Left renal pelvis (tissue), 4 donors: Measurements from ENCODE around the gene ELMOD1. TPM values are rescaled to one million over a fixed set of nuclear protein-coding genes. Genes with fewer than 3 reads are reported as not detected.

ENCODE experiments used
- DNase-seq, 4 donors: peaks; one replicate each; pipeline ENCODE4 v3.0.0-alpha.2; 2013; ENCODE audit warnings: low read depth in 4 of 4, low spot score in 3 of 4
- polyA plus RNA-seq, 4 donors: library from polyadenylated mRNA; unstranded; fragments of 120-200 nt; gene quantifications; one replicate each; pipeline ENCODE4 v1.2.1, GENCODE V29; 2013; ENCODE audit not compliant: insufficient read length in 4 of 4

ELMOD1 gene
- polyA plus RNA-seq, 4 donors = 0.19 to 0.33 (median 0.27) TPM; not detected in 1

DNA sequence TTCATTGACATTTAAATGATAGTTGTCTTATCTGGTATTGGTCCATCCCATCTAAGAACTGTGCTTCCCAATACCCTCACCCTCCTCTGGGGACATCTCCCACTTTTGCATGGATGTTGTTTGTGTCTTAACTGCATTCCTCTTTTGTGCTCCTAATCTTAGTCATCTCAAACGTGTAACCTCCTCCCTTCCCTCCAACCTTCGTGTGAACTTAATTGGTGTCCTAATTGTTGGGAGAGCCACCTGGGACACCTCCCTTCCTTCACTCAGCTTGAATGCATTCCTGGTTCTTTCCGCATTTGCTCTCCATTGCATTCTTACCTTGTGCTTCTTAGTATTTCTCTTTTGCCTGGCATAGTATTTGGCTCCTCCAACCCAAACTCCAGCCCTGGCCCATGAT is 9.8 kb upstream of the ELMOD1 start:
- DNase-seq = no peak

DNA sequence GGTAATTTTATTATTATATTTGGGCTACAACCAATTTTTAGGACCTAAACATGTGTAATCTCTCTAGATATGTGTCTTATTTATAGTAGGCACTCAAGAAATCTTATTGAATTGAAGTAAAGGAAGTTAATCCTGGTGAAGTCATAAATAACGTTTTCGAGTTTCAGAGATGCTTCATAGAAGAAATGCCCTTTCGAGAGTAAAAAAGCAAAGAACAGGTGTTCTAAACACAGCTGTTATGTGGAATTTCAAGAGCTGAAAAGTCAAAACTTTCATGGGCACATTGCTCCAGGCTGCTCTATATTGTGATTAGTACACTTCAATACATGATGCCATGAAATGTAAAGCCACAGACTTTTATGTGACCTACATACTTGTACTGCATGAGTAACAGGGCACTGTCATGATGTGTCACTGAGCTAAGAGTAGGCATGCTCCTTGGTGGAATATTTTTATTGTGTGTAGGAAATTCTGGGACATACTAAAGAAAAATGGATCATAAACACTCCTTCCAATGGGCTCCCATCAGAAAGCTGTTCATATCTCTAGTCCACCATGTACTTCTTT is 7.2 kb upstream of the ELMOD1 start:
- DNase-seq = no peak

DNA sequence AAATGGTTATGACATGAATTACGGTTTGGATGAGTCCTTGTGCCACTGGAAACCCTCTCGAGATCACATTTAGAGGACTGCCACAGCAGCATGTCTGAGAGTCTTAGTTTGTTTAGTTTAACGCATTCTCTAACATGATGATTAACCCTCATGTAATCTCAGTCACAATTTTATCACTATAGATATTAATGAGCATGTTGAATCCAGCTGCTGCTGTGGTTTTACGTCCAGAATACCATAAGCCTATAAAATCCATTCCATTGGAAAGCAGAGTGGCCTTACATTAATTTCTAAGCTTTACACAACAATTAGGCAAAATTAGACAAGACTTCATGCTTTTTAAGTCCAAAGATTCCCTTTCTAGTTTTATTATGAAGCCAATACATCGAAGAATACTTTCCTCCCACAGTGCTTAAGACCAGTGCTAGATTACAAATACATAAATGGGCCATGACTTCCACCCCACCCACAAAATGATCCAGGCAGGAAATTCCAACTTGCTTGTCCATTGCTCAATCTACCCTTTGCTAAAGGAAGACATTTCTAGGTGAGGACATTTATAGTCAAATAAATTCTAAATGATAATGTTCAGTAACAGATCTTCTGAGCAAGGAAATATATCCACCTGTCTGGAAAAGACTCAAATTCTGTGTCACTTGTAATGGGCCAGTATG is 3.5 kb upstream of the ELMOD1 start:
- no peak for DNase-seq

- no peak for DNase-seq
Observed at GRCh38 chr11:107591378-107592230, 657 bp downstream of the ELMOD1 start.

- DNase-seq = no peak
Observed at GRCh38 chr11:107592231-107592590, 1.3 kb downstream of the ELMOD1 start.

DNA sequence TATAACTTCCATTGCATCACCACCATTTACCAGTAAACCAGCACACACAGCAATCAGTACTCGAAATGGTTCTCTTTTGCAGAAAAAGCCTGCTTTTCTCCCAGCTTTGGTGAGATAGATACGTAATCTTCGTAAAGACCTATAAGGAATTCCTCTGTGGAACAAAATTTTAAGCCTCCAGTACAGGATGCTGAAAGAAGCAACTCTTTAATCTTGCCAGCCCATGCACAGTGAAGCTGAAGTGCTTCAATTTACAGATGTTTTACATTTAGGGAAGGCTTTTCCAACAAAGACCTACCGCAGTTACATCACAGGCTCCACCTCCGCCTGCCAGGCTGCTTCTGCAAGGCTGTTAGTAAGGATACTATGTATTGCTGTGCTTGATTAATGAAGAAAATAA is 1.9 kb downstream of the ELMOD1 start:
- no peak for DNase-seq

- DNase-seq = no peak
Observed at GRCh38 chr11:107593951-107594350, 3.0 kb downstream of the ELMOD1 start.

DNA sequence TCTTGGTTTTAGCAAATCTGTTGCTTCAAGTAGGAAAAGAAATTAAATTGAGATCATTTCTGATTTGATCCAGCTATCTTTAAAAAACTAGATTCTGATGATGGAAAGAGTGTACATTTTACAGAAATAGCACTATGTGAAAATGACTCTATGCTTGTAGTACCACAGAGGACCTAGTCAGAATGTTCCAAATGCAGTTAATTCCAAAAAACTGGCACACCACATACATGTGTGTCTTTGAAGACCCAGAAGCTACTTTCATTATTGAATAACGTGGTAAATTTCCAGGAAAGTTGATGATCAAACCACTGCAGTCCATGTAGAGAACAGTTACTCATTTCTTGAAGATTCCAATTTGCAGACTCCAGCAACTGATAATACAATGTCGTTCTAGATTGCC is 3.8 kb downstream of the ELMOD1 start:
- DNase-seq = no peak

- no peak for DNase-seq
Observed at GRCh38 chr11:107598225-107599139, 7.5 kb downstream of the ELMOD1 start.

DNA sequence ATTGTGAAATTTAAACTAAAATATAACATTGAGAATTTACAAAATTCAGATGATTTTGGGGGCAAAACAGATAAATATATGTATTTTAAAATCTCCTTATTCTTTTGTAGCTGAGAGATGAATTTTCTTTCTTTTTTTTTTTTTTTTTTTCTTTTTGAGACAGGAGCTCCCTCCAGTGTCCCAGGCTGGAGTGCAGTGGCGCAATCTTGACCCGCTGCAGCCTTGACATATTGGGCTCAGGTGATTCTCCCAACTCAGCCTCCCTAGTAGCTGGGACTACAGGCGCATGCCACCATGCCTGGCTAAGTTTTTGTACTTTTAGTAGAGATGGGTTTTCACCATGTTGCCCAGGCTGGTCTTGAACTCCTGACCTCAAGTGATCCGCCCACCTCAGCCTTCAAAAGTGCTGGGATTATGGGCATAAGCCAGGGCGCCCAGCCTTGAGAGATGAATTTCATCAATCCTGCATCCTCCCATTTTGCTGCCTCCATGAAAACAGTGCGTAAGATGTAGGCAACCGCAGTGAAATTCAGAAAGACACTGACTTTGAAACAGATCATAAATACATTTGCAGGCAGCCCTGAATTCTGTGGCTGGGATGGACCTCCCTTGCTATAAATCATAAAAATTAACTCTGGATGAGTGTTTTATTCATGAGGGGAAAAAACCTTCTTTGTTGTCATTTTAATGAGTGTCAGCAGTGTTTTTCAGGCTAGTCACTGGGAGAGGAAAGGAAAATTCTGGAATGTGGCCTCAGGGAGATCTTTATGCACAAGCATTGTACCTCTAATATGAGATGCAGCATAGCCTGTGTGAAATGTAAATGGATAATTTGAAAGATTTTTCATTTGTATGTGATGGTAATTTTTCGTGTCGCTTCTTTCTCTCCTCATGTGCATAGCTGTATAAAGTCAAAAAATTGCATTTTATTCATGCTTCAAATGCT is 14.4 kb downstream of the ELMOD1 start:
- no peak for DNase-seq

DNA sequence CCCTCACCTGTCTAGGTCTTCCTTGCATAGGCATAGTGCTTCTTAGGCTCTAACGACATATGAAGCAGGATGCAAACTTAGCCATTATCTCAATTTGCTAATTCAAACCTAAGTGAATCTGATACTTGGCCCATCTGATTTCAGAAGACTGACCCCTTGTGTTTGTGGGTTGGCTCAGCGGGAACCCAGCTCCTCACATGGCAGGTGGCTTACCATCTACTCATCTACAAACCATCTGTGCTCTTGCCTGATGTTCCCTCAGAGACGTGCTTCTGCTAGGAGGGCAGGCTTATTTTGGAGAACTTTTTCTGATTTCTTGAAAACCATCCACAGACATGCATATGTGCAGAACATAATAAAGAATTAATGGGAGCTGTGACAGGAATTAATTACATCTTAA is 15.2 kb downstream of the ELMOD1 start:
- no peak for DNase-seq

DNA sequence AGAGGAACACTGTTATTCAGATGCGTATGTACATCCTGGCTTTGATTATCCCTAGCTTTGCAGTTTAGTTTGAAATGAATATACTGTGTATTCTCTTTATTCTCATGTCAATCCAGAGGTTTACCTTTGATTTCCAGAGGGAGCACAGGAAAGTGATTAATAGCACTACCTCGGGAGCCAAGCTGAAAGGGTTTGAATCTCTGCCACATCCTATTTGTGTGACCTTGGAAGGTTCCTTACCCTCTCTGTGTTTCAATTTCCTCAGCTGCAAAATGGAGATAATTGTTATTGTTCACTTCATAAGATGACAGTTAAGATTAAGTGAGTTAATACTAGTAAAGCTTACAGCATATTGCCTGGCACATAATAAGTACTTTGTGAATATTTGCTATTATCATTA is 17.9 kb downstream of the ELMOD1 start:
- no peak for DNase-seq

- no peak for DNase-seq
Observed at GRCh38 chr11:107609400-107610218, 18.7 kb downstream of the ELMOD1 start.

GRCh38 chr11:107612445-107612844 is 21.5 kb downstream of the ELMOD1 start:
- no peak for DNase-seq

DNA sequence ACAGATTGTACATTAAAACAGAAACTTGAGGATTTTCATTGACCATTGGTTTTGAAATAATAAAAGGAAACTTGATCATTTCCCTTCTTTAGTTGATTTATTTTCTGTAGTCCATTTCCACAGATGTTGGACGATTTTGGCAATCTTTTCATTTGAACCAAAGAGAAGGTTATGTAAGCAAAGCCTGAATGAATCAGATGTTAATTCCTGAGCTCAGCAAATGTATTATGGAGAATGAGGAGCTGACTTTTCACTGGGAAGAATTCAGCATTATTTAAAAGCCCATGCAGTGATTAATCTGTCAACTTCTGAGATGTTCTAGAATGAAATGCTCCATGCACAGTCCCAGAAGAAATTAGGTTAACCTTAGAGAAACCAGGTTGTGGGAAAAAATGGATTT is 29.0 kb downstream of the ELMOD1 start:
- no peak for DNase-seq

- no peak for DNase-seq
Observed at GRCh38 chr11:107621081-107621480, 30.1 kb downstream of the ELMOD1 start.

GRCh38 chr11:107623183-107623582 is 32.2 kb downstream of the ELMOD1 start:
- no peak for DNase-seq

DNA sequence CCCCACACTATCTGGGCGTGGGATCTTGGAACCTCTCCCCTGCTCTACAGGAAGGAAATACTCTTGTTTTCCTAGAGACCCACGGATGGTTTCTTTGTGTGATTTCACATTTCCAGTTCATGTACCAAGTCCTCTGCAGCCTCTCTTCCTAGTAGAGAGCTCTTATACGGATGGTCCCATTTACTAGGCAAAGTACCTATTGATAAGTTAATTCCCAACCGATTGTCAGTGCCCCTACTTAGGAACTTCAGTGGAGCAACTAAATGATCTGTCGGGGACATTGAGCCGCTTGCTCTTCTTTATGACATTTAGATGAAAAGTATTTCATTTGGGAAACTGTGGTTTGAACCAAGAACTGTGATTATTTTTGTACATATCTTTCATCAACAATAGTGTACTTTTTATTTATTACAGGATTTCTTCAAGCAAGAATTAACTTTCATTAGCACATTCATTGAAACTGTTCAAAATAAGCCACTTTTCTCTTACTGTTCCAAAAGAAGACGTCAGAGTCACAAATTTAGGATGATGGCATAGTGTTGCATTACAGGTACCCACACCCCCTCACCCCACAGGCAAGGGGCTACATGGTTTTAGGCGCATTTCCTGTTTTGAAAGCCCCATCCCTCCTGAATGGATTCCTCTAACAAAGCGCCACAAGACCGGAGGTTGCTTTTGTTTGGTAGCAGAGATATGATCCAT is 34.2 kb downstream of the ELMOD1 start:
- no peak for DNase-seq
